Ovary (tissue), 9 donors: ENCODE results near the gene TEX29. TPM values are rescaled to one million over a fixed set of nuclear protein-coding genes. Genes with fewer than 3 reads are reported as not detected.

Source experiments
- DNase-seq, 5 donors: peaks; one replicate each; pipeline ENCODE4 v3.0.0-alpha.2; 2019 to 2020
- H3K27ac ChIP-seq, 2 donors: fragments of 200-600 bp; one replicate each; pipeline versions ENCODE4 v1.5.1 to v1.8.0; 2019 to 2022
- H3K27me3 ChIP-seq: fragments of 200-600 bp; one replicate; pipeline ENCODE4 v1.8.0; 2022
- H3K36me3 ChIP-seq: fragments of 200-600 bp; sonication (generic); one replicate; pipeline ENCODE4 v1.5.1; 2019
- H3K4me1 ChIP-seq: one replicate; pipeline ENCODE4 v1.8.1; 2013; ENCODE audit warnings: mild to moderate bottlenecking, moderate library complexity; ENCODE audit not compliant: insufficient read depth
- H3K4me3 ChIP-seq: fragments of 200-600 bp; sonication (generic); one replicate; pipeline ENCODE4 v1.5.1; 2017
- H3K9me3 ChIP-seq, 2 donors: fragments of 200-600 bp in 1 of 2; sonication (generic) in 1 of 2; one replicate each; pipeline versions ENCODE4 v1.5.1 to v1.8.1; 2013 to 2019; ENCODE audit warnings: mild to moderate bottlenecking in 1 of 2, moderate library complexity in 1 of 2
- CTCF ChIP-seq, 3 donors: fragments of 450-650 bp in 2 of 3; fragments of 200-600 bp in 1 of 3; IDR thresholded peaks; one replicate each; pipeline versions ENCODE4 v1.5.1 to v1.8.0; 2016 to 2022; ENCODE audit warnings: antibody characterized with exemption in 3 of 3, mild to moderate bottlenecking in 1 of 3
- EP300 ChIP-seq: sonication (generic); formaldehyde crosslinking; IDR thresholded peaks from one replicate; pipeline ENCODE4 v1.6.1; 2017; ENCODE audit warnings: antibody characterized with exemption
- POLR2A ChIP-seq: fragments of 450-650 bp; IDR thresholded peaks from one replicate; pipeline ENCODE4 v1.6.1; 2017; ENCODE audit warnings: antibody characterized with exemption, mild to moderate bottlenecking, moderate library complexity
- WGBS, 3 donors: extraction: QIAGEN DNeasy Blood & Tissue Kit in 1 of 3; methylation state at CpG; one replicate each; pipeline versions ENCODE4 v1.1.5 to v1.1.7; 2013 to 2017; 5-methylcytosine and 5-hydroxymethylcytosine counted together
- intact Hi-C, 4 donors: fragments of 100-400 bp; cut with DNase I; formaldehyde crosslinking; loops; one replicate each; pipeline versions ENCODE4 v1.11.0 to v1.15.1; 2022 to 2023
- polyA plus RNA-seq, 2 donors: library from polyadenylated mRNA; stranded (reverse); fragments of 200-250 nt in 1 of 2; fragments of 350-450 nt in 1 of 2; fragmentation: Illumina TruSeq in 1 of 2; extraction: RNeasy Lipid Tissue Mini Kit (QIAGEN cat#74804) in 1 of 2; gene quantifications; one replicate each; pipeline ENCODE4 v1.2.3, GENCODE V29; 2013 to 2014
- total RNA-seq, 7 donors: library from RNA; depleted of rRNA in 2 of 7; stranded (reverse); fragments of >200 nt in 2 of 7; fragmentation: NEBNext Ultra II Directional in 3 of 7; extraction: Animal tissue kit (Norgen Biotek cat#: 25700) in 3 of 7; gene quantifications; one replicate each; pipeline versions ENCODE4 v1.1.0 to v1.2.4, GENCODE V29; 2016 to 2023
- donor health status: DM: no; HTN: no; CAD: no; lungs with moderate emphysema.
- donor health status: DM: no; HTN: no; CAD: no.
- donor health status: Bipolar disorder and iron deficiency.
- donor health status: DM: yes; HTN: yes; CAD: no.
- donor health status: DM: no; HTN: no; CAD: no.
- donor health status: DM: yes; HTN: yes; CAD: no.

TEX29 gene
- total and polyA plus RNA-seq, 9 donors, result 0.25 to 0.35 TPM; not detected in 7

- H3K27ac ChIP-seq, result no peak overlapping the region
- H3K4me3 ChIP-seq, result no peak overlapping the region
- no peak for TF ChIP-seq EP300
- no peak for TF ChIP-seq POLR2A
- TF ChIP-seq CTCF (IDR thresholded peaks at IDR 0.05), result no peak
- 54 to 64% (median 57%) methylated on average over 25 of the region's 25 CpGs for WGBS, 3 donors
- H3K36me3 ChIP-seq, result no peaks in the 10 kb centered on the region
- no peak for DNase-seq
- H3K4me1 ChIP-seq, result no peaks in the 10 kb centered on the region
- intact Hi-C loops, result no loop called here
- H3K27me3 ChIP-seq, result no peaks in the 10 kb centered on the region
- H3K9me3 ChIP-seq, result no peaks in the 10 kb centered on the region
These were observed 24.2 kb downstream of the TEX29 start for GRCh38 chr13:111344471-111345191.

GRCh38 chr13:111345682-111346081 lies 25.2 kb downstream of the TEX29 start:
- no peak overlapping the region for H3K27ac ChIP-seq
- no peak for DNase-seq
- no peak overlapping the region for H3K4me3 ChIP-seq
- H3K9me3 ChIP-seq, result no peaks in the 10 kb centered on the region
- WGBS, 3 donors, result 86 to 91% (median 89%) methylated on average over 11 of the region's 11 CpGs
- H3K36me3 ChIP-seq, result no peaks in the 10 kb centered on the region
- H3K27me3 ChIP-seq, result no peaks in the 10 kb centered on the region
- H3K4me1 ChIP-seq, result no peaks in the 10 kb centered on the region
- intact Hi-C loops, result no loop called here
- TF ChIP-seq EP300 (no peak), CTCF (IDR thresholded peaks at IDR 0.05) (no peak), POLR2A (no peak)

GRCh38 chr13:111346101-111346680 lies 25.7 kb downstream of the TEX29 start:
- 88 to 90% (median 89%) methylated on average over 20 of the region's 20 CpGs for WGBS, 3 donors

DNA sequence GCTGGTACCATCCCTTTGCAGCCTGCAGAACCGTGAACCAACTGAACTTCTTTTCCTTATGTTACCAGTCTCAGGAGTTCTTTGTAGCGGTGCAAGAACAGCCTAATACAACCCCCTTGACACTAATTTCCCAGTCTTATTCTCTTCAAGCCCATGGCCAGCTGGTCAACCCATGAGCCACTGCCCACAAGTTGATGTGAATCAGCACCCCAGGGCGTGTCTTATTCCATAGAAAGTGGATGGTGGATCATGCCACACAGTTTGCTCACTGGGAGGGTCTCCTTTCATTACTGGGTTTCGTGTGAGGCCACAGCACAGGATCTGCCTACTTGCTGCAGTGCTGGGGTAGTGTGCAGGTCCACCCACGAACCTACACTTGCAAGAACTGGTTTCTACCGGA lies 27.0 kb downstream of the TEX29 start:
- no peaks in the 10 kb centered on the region for H3K36me3 ChIP-seq
- H3K9me3 ChIP-seq, result no peaks in the 10 kb centered on the region
- no peak overlapping the region for H3K27ac ChIP-seq
- H3K4me1 ChIP-seq, result no peaks in the 10 kb centered on the region
- TF ChIP-seq CTCF (IDR thresholded peaks at IDR 0.05), result no peak
- TF ChIP-seq POLR2A, result no peak
- no peak for TF ChIP-seq EP300
- H3K4me3 ChIP-seq, result no peak overlapping the region
- intact Hi-C loops, result no loop called here
- H3K27me3 ChIP-seq, result no peaks in the 10 kb centered on the region
- WGBS, 3 donors, result 92 to 95% (median 94%) methylated on average over 6 of the region's 6 CpGs
- no peak for DNase-seq

More at GRCh38 chr13:111346101-111346680, 25.7 kb downstream of the TEX29 start:
- DNase-seq, result no peak
- Histone ChIP-seq H3K4me3 (no peak overlapping the region), H3K27me3 (no peaks in the 10 kb centered on the region), H3K27ac (no peak overlapping the region), H3K9me3 (no peaks in the 10 kb centered on the region), H3K4me1 (no peaks in the 10 kb centered on the region), H3K36me3 (no peaks in the 10 kb centered on the region)
- intact Hi-C loops, result no loop called here
- no peak for TF ChIP-seq CTCF (IDR thresholded peaks at IDR 0.05)
- no peak for TF ChIP-seq POLR2A
- no peak for TF ChIP-seq EP300
